Measurements from ENCODE around the gene VAV2. TPM values are rescaled to one million over a fixed set of nuclear protein-coding genes. Genes with fewer than 3 reads are reported as not detected.

VAV2 gene
- total RNA-seq, 4 donors from 2014 or later = 4.7 to 42.2 (median 15.8) TPM

DNA sequence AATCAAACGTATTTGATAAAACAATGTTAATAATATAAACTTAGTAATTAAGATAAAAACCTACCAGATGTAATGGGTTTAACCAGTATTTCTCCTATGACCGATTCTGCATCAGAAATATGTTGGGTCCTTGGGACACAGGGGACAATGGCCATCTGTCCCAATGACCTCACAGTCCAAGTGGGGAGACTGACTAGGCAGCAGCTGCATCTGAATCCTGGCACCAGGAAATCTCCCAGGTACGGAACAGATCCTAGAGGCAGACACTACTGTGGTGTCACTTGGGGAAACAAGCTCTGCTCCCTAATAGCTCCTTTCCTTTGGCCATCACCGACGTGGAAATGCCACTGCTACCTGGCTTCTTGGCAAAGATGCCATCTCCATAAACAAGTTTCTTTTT, 172.2 kb downstream of the VAV2 start:
- no peaks in the 10 kb centered on the region for H3K9me3 ChIP-seq
- H3K27me3 ChIP-seq = no peaks in the 10 kb centered on the region
- no peak for DNase-seq
- H3K4me1 ChIP-seq = no peaks in the 10 kb centered on the region
- TF ChIP-seq, protein P1, sequence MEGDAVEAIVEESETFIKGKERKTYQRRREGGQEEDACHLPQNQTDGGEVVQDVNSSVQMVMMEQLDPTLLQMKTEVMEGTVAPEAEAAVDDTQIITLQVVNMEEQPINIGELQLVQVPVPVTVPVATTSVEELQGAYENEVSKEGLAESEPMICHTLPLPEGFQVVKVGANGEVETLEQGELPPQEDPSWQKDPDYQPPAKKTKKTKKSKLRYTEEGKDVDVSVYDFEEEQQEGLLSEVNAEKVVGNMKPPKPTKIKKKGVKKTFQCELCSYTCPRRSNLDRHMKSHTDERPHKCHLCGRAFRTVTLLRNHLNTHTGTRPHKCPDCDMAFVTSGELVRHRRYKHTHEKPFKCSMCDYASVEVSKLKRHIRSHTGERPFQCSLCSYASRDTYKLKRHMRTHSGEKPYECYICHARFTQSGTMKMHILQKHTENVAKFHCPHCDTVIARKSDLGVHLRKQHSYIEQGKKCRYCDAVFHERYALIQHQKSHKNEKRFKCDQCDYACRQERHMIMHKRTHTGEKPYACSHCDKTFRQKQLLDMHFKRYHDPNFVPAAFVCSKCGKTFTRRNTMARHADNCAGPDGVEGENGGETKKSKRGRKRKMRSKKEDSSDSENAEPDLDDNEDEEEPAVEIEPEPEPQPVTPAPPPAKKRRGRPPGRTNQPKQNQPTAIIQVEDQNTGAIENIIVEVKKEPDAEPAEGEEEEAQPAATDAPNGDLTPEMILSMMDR (IDR thresholded peaks at IDR 0.05) = no peak
- no peak for TF ChIP-seq POLR2A (IDR thresholded peaks at IDR 0.05)
- intact Hi-C loops (cut with DNase I; ENCODE audit: low total_unique reads) = no loop called here
- no peaks in the 10 kb centered on the region for H3K36me3 ChIP-seq
- H3K27ac ChIP-seq = no peak overlapping the region
- H3K4me3 ChIP-seq = no peak overlapping the region

DNA sequence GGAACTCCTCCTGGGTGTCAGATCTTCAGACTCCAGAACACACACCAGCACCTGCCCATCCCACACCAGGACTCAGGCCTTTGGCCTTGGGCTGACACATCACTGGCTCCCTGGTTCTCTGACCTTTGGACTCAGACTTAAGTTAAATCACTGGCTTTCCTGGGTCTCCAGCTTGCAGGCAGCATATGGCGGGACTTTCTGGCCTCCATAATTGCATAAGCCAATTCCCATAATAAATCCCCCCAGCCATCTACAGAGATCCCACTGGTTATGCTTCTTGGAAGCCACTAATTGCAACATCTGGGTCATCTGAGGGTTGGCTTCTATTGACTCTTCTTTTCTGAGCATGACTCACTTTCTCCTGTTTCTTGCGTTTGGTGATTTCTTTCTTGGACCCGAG, 173.7 kb downstream of the VAV2 start:
- intact Hi-C loops (cut with DNase I; ENCODE audit: low total_unique reads) = no loop called here
- DNase-seq = no peak
- Histone ChIP-seq H3K4me1 (no peaks in the 10 kb centered on the region), H3K27me3 (no peaks in the 10 kb centered on the region), H3K4me3 (no peak overlapping the region), H3K9me3 (no peaks in the 10 kb centered on the region), H3K27ac (no peak overlapping the region), H3K36me3 (no peaks in the 10 kb centered on the region)
- TF ChIP-seq, protein P1 (IDR thresholded peaks at IDR 0.05) = no peak
- no peak for TF ChIP-seq POLR2A (IDR thresholded peaks at IDR 0.05)

DNA sequence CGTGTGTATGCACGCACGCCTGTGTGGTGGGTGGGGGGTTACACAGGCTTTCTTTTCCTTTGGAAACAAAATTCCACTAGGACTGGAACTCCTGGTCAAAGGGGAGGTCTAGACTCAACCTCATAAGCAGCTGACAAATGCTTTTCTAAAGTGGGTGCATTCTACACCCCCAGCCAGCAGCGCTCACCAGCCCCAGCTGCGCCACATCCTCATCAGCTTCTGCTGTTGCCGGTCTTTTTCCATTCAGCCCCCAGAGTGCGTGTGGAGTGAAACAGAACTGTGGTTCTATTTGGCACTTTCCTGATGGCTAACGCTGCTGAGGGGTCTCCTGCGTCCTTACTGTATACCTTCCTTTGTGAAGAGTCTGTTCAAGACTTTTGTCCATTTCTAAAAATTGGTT, 176.3 kb downstream of the VAV2 start:
- DNase-seq = no peak
- H3K27ac ChIP-seq = no peak overlapping the region
- H3K4me1 ChIP-seq = no peaks in the 10 kb centered on the region
- no peaks in the 10 kb centered on the region for H3K9me3 ChIP-seq
- intact Hi-C loops (cut with DNase I; ENCODE audit: low total_unique reads) = no loop called here
- no peak for TF ChIP-seq POLR2A (IDR thresholded peaks at IDR 0.05)
- TF ChIP-seq, protein P1 (IDR thresholded peaks at IDR 0.05) = no peak
- no peaks in the 10 kb centered on the region for H3K36me3 ChIP-seq
- no peak overlapping the region for H3K4me3 ChIP-seq
- H3K27me3 ChIP-seq = no peaks in the 10 kb centered on the region

DNA sequence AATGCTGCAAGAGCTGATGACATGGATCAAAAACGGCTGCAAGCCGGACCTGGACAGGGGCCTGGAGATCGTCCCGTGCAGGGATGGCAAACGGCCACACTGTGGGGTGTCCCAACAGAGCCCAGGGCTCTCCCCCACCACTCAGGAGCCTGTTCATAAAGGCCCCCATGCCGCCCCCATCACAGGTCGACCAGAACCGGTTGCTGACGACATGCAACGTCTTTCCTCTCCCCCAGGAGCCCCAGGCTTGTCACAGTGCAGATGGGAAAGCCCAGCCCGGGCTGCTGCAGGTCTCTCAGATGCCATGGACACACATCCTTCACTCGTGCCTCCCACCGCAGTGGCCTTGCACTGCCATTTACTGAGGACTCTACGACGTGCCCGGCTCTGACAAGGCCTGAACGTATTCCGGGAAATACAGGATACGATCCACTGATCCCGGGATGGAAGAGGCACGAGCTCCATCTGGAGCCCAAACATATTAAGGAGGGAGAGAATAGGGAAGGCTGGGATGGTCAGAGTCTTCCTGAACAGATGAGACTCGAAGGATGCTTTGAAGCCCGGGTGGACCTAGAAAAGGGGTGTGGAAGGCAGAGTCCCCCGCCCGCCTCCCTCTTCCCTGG, 177.4 kb downstream of the VAV2 start:
- no peaks in the 10 kb centered on the region for H3K36me3 ChIP-seq
- no peak for DNase-seq
- intact Hi-C loops (cut with DNase I; ENCODE audit: low total_unique reads) = no loop called here
- H3K27me3 ChIP-seq = no peaks in the 10 kb centered on the region
- H3K4me1 ChIP-seq = no peaks in the 10 kb centered on the region
- H3K4me3 ChIP-seq = no peak overlapping the region
- no peak overlapping the region for H3K27ac ChIP-seq
- TF ChIP-seq POLR2A (IDR thresholded peaks at IDR 0.05) = no peak
- TF ChIP-seq, protein P1 (IDR thresholded peaks at IDR 0.05) = no peak
- H3K9me3 ChIP-seq = no peaks in the 10 kb centered on the region

DNA sequence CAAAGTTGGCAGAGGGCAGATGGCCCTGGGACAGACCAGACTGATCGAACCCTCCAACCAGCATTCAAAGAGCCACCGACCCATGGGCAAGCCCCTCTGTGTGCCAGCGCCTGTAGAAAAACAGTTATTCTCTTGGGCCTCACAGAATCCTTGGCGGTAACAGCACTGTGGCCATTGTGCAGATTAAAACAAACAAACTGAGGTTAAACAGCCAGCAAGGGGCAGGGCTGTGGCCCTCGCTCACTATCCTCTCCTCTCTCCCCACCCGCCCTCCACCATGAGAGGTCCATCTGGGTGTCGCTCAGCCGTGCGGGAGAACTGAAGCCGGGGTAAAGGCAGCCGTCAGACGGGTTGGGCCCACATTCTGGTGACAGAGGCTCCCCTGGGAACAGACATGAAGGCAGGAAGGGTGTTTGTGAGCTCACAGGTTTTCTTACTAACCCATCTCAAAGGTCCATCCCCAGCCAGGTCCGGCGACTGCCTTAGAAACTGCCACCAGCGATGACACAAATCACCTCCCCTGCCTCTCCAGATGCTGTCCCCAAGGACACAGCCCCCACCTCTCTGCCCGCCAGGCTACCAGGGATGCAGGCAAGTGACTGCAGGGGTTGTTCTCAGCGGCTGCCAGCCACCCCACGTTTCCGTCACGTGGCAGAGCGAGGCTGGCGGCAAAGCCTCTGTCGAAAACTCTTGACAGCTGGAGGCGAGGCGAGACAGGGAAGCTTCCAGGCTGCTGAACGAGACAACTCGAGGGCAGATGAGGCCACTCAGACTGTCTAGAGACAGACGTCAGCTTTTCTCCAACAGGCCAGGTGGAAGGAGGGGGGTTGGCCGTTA, 178.2 kb downstream of the VAV2 start:
- TF ChIP-seq POLR2A (IDR thresholded peaks at IDR 0.05) = no peak
- TF ChIP-seq, protein P1 (IDR thresholded peaks at IDR 0.05) = no peak
- H3K27ac ChIP-seq = no peak overlapping the region
- H3K27me3 ChIP-seq = no peaks in the 10 kb centered on the region
- no peaks in the 10 kb centered on the region for H3K4me1 ChIP-seq
- H3K9me3 ChIP-seq = no peaks in the 10 kb centered on the region
- intact Hi-C loops (cut with DNase I; ENCODE audit: low total_unique reads) = no loop called here
- no peak overlapping the region for H3K4me3 ChIP-seq
- DNase-seq = peak in 1 of 2 donors; percentile 73
- no peaks in the 10 kb centered on the region for H3K36me3 ChIP-seq

All from uterus (tissue), 4 donors.